Hindlimb muscle (tissue), 1 donor: Measurements from ENCODE around the gene GNAI2. TPM values are rescaled to one million over a fixed set of nuclear protein-coding genes. Genes with fewer than 3 reads are reported as not detected.
"Not testable (repeated sequence)": the region's sequence is repeated elsewhere in the genome, so short reads cannot be mapped to it uniquely, and the experiment has no call there.

Experiments used
- DNase-seq: peaks from one replicate; pipeline ENCODE4 v3.0.0-alpha.2; 2013
- polyA plus RNA-seq: library from polyadenylated mRNA; unstranded; fragments of 120-200 nt; gene quantifications from one replicate; pipeline ENCODE4 v1.2.1, GENCODE V29; 2013; ENCODE audit not compliant: insufficient read length

Gene GNAI2
- polyA plus RNA-seq, 1 donor: 187 TPM

DNA sequence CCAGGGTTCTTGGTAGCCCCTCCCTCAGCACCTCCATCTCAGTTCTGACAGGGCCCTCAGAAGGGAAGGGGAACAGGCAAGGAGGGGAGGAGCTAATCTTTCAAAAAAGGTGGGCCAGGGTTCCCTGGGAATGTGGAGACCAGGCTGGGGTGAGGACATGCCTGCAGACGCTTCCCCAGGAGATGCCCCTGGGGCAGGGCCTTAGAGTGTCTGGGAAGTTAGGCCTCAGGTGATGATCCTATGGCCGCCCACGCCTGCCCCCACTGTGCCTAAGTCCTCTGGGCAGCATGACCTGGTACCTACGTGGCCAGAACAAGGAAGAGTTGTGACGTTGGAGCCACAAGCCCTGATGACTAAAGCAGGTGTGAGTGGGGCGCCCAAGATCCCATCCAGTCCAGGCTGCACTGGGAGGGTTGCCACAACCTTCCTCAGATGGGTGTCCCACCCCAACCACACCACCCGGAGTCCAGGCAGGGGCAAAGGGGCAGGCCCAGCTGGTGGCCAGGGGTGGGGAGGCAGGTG is 29.0 kb downstream of the GNAI2 start:
- DNase-seq: no peak

DNA sequence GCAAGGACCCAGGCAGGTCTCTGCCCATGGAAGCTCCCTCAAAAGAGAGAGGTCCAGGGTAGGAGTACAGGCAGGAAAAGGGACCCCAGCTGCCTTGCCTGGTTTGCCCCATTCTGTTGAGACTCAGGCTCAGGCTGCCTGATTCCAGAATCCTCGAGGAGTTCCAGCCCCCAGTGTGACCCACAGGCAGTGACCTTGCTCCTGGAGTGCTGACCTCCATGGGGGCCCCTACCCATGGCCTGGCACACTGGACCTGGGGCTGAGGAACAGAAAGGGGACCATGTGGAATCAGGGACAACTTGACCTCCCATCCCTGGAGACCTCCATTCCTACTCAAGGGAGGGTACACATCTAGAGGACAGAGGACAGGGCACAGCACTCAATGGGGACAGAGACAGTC is 29.6 kb downstream of the GNAI2 start:
- no peak for DNase-seq

DNA sequence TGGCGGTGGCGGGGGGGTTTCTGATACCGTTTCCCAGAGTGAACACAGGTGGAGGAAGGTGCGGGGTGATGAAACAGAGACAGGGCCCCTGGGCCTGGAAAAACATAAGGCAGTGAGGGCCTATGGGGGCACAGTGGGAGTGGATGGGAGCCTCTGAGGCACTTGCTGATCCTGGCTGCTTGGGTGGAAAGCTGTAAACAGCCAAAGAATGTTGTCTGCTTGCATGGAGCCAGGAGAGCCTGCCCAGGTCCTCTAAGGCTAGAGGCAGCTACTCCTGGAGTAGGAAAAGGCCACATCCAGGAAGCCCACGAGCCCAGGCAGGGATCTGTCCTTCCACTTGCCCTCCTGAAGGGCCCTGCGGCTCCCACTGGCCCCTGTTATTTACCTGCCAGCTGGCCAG is 30.0 kb downstream of the GNAI2 start:
- DNase-seq: no peak

DNA sequence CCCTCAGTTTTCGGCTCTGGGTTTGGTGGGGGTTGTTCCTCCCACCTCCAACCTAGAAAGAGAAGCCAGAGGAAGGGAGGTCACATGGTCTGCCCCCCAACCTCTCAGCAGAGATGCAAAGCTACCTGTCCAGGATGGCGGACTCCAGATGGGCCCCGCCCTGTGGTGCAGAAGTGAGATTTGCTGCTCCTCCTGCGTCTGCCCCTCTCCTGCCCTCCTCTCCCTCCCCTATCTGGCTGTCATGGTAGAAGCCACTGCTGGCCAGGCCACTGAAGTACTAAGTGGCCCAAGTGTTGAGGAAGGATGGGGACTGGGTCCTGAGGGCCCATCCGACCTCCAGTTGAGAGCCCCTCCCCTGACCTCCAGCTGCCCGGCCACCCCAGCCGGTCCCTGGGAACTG is 30.8 kb downstream of the GNAI2 start:
- DNase-seq: no peak

DNA sequence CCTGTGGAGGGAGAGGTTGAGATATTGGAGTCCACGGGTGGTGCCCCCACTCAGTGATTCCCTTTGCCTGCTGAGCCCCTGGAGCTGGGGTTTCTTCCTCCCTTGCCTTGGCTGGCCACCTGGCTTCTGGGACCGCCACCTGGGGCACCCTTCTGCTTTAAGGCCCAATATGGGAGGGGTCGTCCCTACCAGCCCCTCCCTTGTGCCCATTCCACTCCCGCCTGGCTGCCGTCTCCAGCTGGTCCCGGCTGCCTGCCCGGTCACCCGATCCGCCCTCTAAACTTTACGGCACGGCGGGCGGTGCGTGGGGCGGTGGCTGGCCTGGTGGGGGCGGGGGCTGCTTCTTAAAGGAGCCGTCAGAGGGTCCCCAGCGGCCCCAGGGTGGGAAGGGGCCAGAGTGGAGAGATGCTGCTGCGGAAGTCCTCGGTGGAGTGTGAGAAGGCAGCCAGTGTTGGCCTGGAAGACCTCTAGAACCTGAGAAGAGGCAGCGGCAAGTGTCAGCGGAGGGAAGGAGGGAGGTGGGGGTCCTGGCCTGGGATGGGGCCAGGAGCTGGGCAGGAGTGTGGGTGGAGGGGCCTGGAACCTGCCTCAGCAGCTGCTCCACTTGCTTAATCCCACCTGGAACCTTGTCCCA is 31.4 kb downstream of the GNAI2 start:
- peak; percentile 71 for DNase-seq

DNA sequence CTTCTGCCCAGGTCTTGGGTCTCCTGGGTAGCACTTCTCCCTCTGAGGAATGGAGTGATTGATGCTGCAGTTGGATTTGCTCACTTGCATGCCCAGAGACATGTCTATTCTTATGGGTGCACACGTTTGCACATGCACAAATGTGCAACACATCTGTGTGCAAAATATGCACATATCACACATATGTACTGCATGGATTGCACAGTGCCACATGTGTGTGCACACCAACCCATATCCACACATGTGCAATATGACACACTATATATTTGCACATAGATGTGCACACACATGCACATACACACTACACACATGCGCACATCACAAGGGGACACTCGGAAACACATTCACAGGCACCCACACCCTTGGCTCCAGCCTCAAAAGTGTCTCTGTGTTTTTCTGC is 32.3 kb downstream of the GNAI2 start:
- no peak for DNase-seq

DNA sequence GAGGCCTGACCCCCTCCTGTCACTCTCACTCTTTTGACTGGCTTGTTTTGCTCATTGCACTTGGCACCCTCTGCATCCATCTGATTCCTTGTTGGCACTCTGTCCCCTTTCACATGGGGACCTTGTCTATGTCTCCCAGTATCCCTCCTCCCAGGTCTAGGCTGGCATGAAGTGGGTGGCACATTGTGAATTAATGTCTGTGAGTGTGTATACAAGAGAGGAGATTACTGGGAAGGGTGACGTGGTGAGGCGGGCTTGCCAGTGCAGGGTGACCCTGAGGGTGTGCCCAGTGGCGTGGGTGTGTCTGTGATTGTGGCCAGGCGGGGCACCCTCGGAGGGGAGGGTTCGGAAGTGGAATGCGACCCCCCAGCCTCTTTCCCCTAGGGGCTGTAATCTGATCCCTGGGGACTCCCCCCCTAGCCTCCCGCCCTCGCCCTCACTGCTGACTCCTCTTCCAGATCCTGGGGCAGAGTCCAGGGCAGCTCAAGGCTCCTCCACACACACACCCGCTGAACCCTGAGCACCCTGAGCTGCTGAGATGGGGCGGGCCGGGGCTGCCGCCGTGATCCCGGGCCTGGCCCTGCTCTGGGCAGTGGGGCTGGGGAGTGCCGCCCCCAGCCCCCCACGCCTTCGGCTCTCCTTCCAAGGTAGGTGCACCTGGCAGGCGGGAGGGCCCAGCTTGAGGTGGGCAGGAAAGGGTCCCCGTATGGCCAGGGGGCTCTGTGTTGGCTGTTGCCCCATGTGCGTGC is 32.9 kb downstream of the GNAI2 start, which contains the start of gene SEMA3B:
Gene SEMA3B, plus strand, starts transcription at position 445 of the 749 bp plus-strand sequence. Its CDS starts 94 bp downstream, at position 539.
- DNase-seq: no peak

DNA sequence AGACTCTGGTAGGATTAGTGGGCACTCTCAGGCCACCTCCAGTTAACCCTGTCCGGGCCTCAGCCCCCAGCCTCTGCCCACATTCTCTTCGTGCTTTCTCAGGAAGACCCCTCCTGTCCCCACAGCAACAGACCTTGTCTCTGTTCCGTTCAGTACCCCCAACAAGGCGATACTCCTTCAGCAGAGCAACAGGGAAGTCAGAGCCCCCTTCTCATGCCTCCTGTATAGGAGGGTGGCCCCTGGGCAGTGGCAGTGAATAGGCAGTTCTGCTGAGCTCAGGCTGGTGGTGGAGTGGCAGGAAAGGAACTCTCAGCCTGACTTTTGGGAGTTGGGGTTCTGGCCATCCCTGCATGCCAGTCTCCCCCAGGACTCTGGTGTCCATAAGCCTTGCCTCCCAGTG is 33.5 kb downstream of the GNAI2 start:
- no peak for DNase-seq

DNA sequence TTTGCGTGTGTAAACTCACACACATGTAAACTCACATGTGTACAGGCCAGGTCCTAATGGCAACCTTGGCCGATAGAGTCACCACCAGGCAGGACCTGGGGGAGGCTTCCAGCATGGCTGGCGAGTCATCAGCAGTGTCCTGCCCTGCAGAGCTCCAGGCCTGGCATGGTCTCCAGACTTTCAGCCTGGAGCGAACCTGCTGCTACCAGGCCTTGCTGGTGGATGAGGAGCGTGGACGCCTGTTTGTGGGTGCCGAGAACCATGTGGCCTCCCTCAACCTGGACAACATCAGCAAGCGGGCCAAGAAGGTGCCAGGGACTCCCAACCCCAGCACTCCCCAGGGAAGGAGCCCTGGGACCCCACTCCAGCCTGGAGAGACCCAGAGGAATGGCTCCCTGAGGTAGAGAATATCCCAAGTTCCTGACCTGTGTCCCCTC is 34.0 kb downstream of the GNAI2 start:
- no peak for DNase-seq

DNA sequence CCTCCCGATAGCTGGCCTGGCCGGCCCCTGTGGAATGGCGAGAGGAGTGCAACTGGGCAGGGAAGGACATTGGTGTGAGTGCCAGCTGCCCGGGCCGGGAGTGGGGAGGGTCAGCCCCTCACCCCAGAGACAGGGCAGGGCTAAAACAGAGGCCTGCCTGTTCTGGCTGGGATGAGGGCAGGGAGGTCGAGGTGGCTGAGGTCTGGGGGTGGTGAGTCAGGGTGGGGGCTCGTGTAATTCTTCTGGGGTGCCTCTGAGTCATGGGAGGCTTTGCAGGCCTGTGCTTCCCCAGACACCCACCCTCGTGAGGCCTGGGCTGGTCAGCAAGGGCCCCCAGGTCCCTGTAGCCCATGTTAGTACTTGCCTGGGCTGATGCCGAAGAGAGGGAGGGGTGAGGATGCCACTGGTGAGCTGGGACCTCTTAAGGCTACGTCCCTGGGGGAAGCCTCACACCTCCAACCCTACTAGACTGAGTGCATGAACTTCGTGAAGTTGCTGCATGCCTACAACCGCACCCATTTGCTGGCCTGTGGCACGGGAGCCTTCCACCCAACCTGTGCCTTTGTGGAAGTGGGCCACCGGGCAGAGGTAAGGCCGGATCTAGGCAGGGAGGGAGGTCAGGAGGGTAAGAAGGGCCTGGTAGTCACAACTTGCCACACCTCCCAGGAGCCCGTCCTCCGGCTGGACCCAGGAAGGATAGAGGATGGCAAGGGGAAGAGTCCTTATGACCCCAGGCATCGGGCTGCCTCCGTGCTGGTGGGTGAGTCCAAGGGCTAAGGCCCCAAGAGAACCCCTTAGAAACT is 34.6 kb downstream of the GNAI2 start:
- DNase-seq: no peak

DNA sequence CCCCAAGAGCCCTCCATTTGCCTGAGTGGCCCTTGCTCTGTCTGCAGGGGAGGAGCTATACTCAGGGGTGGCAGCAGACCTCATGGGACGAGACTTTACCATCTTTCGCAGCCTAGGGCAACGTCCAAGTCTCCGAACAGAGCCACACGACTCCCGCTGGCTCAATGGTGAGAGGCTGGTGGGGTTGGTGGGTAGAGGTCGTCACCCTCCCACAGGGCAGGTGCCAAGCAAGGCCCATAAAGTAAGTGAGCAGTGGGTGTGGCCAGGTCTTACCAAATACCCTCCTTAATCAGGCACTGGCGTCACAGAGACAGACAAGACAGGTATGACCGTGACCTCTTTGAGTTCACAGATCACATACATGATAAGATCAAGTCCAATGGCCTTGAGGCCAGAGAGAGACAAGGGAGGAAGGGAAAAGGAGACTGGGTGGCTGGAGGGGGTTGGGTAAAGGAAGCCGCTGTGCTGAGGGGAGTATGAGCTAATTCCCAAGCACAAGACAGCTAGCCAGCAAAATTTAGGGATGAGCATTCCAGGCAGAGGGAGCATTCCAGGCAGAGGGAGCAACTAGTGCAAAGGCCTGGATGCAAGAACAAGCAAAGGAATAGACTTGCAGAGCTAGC is 35.4 kb downstream of the GNAI2 start:
- no peak for DNase-seq

DNA sequence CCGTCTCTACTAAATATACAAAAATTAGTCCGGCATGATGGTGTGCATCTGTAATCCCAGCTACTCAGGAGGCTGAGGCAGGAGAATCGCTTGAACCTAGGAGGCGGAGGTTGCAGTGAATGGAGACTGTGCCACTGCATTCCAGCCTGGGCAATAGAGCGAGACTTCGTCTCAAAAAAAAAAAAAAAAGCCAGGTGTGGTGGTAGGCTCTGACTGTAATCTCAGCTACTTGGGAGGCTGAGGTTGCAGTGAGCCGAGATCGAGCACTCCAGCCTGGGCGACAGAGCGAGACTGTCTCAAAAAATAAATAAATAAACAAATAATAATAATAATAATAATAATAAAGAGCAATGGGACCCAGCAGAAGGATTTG is 36.5 kb downstream of the GNAI2 start:
- not testable (repeated sequence) for DNase-seq

DNA sequence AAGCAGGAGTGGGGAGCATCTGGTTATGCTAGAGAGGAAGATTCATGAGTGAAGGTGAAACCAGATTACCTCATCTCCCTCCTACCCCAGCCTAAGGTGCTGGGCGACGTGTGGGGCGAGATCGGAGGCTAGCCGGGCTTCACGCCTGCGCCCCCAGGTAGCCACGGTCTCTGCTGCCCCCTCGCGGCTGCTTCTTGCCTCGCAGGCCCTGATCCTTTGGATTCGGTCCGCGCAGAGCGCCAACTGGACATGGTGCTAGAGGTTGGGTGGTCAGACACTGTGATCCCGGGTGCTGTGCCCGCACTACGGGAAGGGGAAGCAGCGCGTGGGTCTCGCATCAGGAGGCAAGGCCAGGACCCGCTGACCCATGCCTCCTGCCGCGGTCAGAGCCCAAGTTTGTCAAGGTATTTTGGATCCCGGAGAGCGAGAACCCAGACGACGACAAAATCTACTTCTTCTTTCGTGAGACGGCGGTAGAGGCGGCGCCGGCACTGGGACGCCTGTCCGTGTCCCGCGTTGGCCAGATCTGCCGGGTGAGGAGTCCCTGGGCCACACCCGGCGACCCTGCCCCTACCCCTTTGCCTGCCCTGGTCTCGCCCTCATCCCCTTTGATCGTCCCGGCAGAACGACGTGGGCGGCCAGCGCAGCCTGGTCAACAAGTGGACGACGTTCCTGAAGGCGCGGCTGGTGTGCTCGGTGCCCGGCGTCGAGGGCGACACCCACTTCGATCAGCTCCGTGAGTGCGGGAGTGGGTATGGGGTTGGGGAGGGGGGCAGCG is 37.1 kb downstream of the GNAI2 start:
- DNase-seq: peak; percentile 86

DNA sequence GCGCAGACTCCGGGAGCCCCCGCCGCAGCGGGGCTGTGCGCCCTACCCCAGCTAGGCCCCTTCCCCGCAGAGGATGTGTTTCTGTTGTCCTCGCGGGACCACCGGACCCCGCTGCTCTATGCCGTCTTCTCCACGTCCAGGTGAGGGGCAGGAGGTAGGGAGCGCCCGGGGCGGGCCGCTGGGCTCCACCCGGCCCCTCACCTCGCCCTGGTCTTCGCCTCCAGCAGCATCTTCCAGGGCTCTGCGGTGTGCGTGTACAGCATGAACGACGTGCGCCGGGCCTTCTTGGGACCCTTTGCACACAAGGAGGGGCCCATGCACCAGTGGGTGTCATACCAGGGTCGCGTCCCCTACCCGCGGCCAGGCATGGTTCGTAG is 37.7 kb downstream of the GNAI2 start:
- no peak for DNase-seq

DNA sequence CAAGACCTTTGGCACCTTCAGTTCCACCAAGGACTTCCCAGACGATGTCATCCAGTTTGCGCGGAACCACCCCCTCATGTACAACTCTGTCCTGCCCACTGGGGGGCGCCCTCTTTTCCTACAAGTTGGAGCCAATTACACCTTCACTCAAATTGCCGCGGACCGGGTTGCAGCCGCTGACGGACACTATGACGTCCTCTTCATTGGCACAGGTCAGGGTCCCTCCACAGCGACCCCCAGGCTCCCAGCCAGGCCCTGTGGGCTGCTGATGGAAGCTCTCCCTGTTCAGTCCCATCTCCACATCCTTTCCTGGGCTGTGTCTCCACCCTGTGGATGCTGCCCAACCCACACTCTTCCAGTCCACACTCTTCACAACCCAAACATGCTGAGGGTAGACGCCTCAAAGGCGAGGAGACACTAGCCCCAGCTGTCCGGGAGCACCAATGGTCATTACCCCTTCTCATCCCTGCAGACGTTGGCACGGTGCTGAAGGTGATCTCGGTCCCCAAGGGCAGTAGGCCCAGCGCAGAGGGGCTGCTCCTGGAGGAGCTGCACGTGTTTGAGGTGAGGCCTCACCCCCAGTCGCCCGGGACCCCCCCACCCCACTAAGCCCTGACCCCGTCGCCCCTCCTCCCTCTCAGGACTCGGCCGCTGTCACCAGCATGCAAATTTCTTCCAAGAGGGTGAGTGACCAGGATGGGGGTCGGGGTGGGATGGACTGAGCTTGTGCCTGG is 38.5 kb downstream of the GNAI2 start:
- DNase-seq: no peak

DNA sequence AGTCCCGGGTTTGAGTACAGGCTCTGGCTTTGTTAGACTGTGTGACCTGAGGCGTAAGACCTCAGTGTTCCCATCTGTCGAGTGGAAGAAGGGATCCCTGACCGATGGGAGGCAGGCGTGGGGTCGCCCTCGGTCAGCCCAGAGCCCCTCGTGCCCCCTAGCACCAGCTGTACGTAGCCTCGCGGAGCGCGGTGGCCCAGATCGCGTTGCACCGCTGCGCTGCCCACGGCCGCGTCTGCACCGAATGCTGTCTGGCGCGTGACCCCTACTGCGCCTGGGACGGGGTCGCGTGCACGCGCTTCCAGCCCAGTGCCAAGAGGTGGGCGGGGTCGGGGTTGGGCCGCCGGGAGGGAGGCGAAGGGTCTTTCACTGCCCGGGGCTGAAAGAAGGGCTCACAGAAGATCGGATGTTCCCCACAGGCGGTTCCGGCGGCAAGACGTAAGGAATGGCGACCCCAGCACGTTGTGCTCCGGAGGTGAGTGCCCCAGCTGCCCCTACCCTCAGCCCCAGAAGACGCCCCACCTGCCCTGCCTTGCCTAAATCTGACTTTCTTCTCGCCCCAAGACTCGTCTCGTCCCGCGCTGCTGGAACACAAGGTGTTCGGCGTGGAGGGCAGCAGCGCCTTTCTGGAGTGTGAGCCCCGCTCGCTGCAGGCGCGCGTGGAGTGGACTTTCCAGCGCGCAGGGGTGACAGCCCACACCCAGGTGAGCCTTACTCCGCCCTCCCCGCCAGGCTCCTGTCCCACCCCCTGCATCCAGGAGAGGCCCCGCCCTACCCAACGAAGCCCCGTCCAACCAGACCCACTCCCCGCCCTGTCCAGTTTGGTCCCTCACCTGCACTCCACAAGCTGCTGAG is 39.4 kb downstream of the GNAI2 start:
- DNase-seq: no peak

DNA sequence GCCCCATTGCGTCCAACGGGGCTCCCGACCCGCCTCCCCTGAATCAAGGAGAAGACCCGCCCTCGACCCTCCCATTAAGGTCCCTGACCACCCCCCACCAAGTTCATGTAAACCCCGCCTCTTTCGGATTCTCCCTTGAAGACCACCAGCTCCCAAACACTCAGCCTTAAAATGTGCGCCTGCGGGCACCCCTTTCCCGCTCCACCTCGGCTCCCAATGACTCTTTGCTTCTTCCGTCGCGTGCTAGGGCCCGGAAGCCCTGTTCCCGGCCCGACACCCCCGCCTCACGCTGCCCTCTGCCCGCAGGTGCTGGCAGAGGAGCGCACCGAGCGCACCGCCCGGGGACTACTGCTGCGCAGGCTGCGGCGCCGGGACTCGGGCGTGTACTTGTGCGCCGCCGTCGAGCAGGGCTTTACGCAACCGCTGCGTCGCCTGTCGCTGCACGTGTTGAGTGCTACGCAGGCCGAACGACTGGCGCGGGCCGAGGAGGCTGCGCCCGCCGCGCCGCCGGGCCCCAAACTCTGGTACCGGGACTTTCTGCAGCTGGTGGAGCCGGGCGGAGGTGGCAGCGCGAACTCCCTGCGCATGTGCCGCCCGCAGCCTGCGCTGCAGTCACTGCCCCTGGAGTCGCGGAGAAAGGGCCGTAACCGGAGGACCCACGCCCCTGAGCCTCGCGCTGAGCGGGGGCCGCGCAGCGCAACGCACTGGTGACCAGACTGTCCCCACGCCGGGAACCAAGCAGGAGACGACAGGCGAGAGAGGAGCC is 40.2 kb downstream of the GNAI2 start:
- DNase-seq: no peak

DNA sequence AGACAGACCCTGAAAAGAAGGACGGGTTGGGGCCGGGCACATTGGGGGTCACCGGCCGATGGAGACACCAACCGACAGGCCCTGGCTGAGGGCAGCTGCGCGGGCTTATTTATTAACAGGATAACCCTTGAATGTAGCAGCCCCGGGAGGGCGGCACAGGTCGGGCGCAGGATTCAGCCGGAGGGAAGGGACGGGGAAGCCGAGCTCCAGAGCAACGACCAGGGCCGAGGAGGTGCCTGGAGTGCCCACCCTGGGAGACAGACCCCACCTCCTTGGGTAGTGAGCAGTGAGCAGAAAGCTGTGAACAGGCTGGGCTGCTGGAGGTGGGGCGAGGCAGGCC is 40.7 kb downstream of the GNAI2 start:
- DNase-seq: no peak

DNA sequence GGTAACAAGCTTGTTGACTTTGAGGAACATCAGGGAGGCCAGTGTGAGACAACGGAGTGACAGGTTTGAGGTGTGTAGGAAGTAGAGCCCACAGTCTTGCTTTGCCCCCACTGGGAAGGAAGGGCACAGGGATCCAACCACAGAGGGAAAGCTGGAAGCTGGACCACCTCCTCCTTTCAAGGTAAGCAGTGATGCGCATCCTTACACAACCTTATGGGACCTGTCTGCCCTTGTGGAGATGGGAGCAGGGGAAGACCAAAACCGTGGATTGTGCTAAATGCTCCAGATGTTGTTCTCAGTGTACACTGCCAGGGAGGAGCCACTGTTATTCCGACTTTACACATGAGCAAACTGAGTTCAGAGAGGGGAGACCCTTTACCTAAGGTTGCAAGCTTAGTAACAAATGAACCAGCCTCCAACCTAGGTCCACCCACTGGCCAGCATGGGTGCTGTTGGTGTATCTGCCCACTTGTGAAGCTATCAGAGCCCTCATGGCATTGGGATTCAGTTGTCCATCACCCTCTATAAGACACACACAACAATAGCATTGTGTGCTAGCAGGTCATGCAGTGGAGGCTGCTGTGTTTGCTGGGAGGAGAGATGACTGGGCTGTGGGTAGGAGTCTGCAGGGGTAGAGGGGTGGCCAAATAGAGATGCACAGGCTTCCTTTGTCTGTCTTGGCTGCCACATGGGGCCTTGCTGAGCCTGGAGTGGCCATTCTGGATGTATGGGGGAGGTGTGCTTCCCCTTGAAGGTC is 42.3 kb downstream of the GNAI2 start:
- DNase-seq: no peak
